ENCODE results near the gene ITGAD. TPM values are rescaled to one million over a fixed set of nuclear protein-coding genes. Genes with fewer than 3 reads are reported as not detected.

The ITGAD gene
- total and polyA plus RNA-seq, 2 of the 8 experiments (the other 6 are each of a cell fraction or from before 2014, with no cell fraction given), result 0.06 TPM; not detected in 1

DNA sequence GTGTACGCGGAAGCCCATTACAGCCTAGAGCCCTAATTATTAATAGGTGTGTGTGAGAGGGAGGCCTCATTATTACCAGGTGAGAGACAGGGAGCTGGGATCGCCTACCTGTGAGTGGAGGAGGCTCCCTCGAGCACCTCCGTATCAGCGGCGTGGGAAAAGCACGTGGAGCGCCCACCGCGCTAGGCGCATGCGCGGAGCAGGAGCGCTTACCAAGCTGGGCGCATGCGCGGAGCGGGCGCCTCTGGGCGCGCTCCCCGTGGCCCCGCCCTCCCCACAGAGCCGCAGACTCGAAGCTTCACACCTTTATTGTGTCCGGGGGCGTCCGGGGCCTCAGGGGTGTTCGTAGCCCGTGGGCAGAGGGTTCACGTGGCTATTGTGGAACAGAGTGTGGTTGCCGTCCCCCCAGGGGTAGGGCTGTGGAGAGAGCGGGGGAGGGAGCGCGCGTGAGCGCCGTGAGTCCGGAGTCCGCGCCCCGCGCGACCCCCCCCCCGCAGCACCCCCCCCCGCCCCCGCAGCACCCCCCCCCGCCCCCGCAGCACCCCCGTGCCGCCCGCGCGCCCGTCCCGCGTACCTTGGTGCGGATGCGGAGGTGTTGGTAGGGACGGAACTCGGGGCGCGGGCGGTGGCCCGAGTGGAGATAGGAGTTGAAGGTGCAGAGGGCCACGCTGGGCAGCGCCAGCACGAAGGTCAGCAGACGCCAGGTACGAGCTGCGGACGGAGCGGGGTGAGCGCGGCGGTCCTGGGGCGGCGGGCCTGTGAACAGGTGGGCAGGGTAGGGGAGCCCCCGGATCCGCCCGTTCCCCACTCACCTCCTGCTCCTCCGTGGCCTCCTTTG, 34.5 kb downstream of the ITGAD start:
- H3K4ac ChIP-seq (replicated peaks; ENCODE audit: insufficient read length, low read depth, low read length), result no peak overlapping the region
- H3K9ac ChIP-seq (replicated peaks in 1 of 4; ENCODE audit: extremely low read depth in 1 of 4, low read depth in 3 of 4, low read length in 3 of 4), result no peak overlapping the region
- H3K27me3 ChIP-seq (replicated peaks in 1 of 4; ENCODE audit: control insufficient read depth in 3 of 4, extremely low read depth in 1 of 4, insufficient read depth in 3 of 4, low read length in 3 of 4), result peaks cover 5 to 25% (median 24%) of the 10 kb centered on the region in 4 experiments
- no peaks in the 10 kb centered on the region for H3K36me3 ChIP-seq (ENCODE audit: control insufficient read depth in 2 of 4, insufficient read depth in 4 of 4, low read length in 3 of 4)
- H2AK5ac ChIP-seq (ENCODE audit: low read depth, low read length), result no peak overlapping the region
- DNase-seq (ENCODE audit: low read depth in 1 of 2, low spot score in 2 of 2), result peak in 1 of 2 experiments; percentile 61
- peaks cover 2% of the 10 kb centered on the region; the same call in 1 of the 2 replicates for H3K23me2 ChIP-seq (ENCODE audit: low read depth, low read length)
- peak overlapping the region in 3 of 4 experiments; percentile 2 to 50 (median 15); a peak in 5 of 8 replicates for H3K4me3 ChIP-seq (ENCODE audit: extremely low read depth in 1 of 4, insufficient read depth in 2 of 4, low read depth in 3 of 4, low read length in 4 of 4)
- no peaks in the 10 kb centered on the region for H4K20me1 ChIP-seq (replicated peaks in 1 of 2; ENCODE audit: control insufficient read depth in 1 of 2, insufficient read depth in 2 of 2, low read length in 2 of 2)
- H3K27ac ChIP-seq (ENCODE audit: low read depth, low read length), result no peak overlapping the region
- no peak for FAIRE-seq
- H3K18ac ChIP-seq (ENCODE audit: extremely low read depth, low read length), result no peak overlapping the region; the same call in 1 of the 2 replicates
- H2AFZ ChIP-seq (ENCODE audit: low read length), result peak overlapping the region; percentile 7; the same call in 1 of the 2 replicates
- peak overlapping the region; percentile 27; the same call in 1 of the 2 replicates for H2BK12ac ChIP-seq (ENCODE audit: low read depth, low read length)
- no peak overlapping the region for H2BK5ac ChIP-seq (ENCODE audit: low read depth, low read length)
- ChIA-PET CTCF (ENCODE audit: partially characterized antibody) (interaction anchor here (0.9 to 5.8 kb wide), 6 partner anchors 9 to 312 kb away, joined by 3 to 36 read pairs (median 4); partner anchors contain the start of gene ZNF843), POLR2A (ENCODE audit: partially characterized antibody) (interaction anchor here (2.1 to 2.5 kb wide), 2 partner anchors 31 to 248 kb away, joined by 5 to 10 read pairs; partner anchors contain the start of gene FUS)
- H3K23ac ChIP-seq (ENCODE audit: insufficient read length), result no peak overlapping the region
- H3K9me3 ChIP-seq (ENCODE audit: insufficient read depth in 2 of 2, low read depth in 1 of 2, low read length in 1 of 2), result peaks cover 5 to 6% of the 10 kb centered on the region in 2 experiments
- H4K5ac ChIP-seq (ENCODE audit: insufficient read length, low read depth, low read length), result no peak overlapping the region
- H2BK15ac ChIP-seq (ENCODE audit: low read length), result no peak overlapping the region
- H2BK120ac ChIP-seq (replicated peaks; ENCODE audit: low read depth, low read length), result no peak overlapping the region
- H4K8ac ChIP-seq (ENCODE audit: extremely low read depth, insufficient read depth, low read length), result peak overlapping the region; percentile 81; the same call in 1 of the 2 replicates
- no peak overlapping the region for H4K91ac ChIP-seq (replicated peaks; ENCODE audit: insufficient read length, low read length)
- H2BK20ac ChIP-seq (ENCODE audit: low read length), result no peak overlapping the region
- no peak overlapping the region for H3K14ac ChIP-seq (ENCODE audit: insufficient read length)
- no peak overlapping the region for H3K56ac ChIP-seq (replicated peaks; ENCODE audit: insufficient read length, low read depth, low read length)
- no peaks in the 10 kb centered on the region; a peak in 2 of 7 replicates for H3K4me1 ChIP-seq (replicated peaks in 1 of 4; ENCODE audit: control insufficient read depth in 3 of 4, insufficient read depth in 4 of 4, low read length in 3 of 4)
- no peaks in the 10 kb centered on the region for H3K79me1 ChIP-seq (ENCODE audit: low read depth, low read length)
- no peaks in the 10 kb centered on the region for H3K79me2 ChIP-seq (ENCODE audit: control insufficient read depth in 1 of 2, insufficient read depth in 2 of 2, low read length in 2 of 2)
- H3K4me2 ChIP-seq (ENCODE audit: insufficient read depth in 1 of 2, low read depth in 2 of 2, low read length in 2 of 2), result peak overlapping the region; percentile 54 to 57
- 60% methylated on average over 21 of the region's 83 CpGs; no CpG with 5 or more reads in 1 of the 2 experiments for WGBS, 2 experiments (ENCODE audit: extremely low coverage in 1 of 2, insufficient coverage in 1 of 2, insufficient read length in 1 of 2, insufficient replicate concordance in 2 of 2, low coverage in 1 of 2, low lambda C conversion rate in 2 of 2, missing lambda C conversion rate in 1 of 2)
- TF ChIP-seq TBP (IDR thresholded peaks at IDR 0.05; ENCODE audit: low read depth, low read length) (no peak), BRCA1 (IDR thresholded peaks at IDR 0.05; ENCODE audit: low read depth, low read length) (no peak), KDM4A (IDR thresholded peaks at IDR 0.05; ENCODE audit: low read depth, low read length, severe bottlenecking) (peak; percentile 86), SP4 (IDR thresholded peaks at IDR 0.05; ENCODE audit: low read length) (no peak), NRF1 (IDR thresholded peaks at IDR 0.05; ENCODE audit: low read depth, low read length) (peak; percentile 54), SRF (IDR thresholded peaks at IDR 0.05; ENCODE audit: low read depth, low read length) (no peak), KDM1A (IDR thresholded peaks at IDR 0.05; ENCODE audit: borderline replicate concordance, low read length) (no peak), SIX5 (IDR thresholded peaks at IDR 0.05; ENCODE audit: low read depth, low read length) (no peak)
- TF ChIP-seq, protein P1, sequence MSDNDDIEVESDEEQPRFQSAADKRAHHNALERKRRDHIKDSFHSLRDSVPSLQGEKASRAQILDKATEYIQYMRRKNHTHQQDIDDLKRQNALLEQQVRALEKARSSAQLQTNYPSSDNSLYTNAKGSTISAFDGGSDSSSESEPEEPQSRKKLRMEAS (IDR thresholded peaks at IDR 0.05), result peak; percentile 99
- TF ChIP-seq, protein P2, sequence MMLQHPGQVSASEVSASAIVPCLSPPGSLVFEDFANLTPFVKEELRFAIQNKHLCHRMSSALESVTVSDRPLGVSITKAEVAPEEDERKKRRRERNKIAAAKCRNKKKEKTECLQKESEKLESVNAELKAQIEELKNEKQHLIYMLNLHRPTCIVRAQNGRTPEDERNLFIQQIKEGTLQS (IDR thresholded peaks at IDR 0.05; ENCODE audit: insufficient read depth, low read depth, low read length), result no peak

All from H1 (cell line).